Right kidney (tissue), 1 donor: ENCODE results near the gene DGKK.
"Not testable (repeated sequence)": the region's sequence is repeated elsewhere in the genome, so short reads cannot be mapped to it uniquely, and the experiment has no call there.

Source experiments
- DNase-seq: peaks from one replicate; pipeline ENCODE4 v3.0.0-alpha.2; 2016

DGKK gene

GRCh38 chrX:50432829-50433289 lies 37.8 kb downstream of the DGKK start:
- peak; percentile 34 for DNase-seq

DNA sequence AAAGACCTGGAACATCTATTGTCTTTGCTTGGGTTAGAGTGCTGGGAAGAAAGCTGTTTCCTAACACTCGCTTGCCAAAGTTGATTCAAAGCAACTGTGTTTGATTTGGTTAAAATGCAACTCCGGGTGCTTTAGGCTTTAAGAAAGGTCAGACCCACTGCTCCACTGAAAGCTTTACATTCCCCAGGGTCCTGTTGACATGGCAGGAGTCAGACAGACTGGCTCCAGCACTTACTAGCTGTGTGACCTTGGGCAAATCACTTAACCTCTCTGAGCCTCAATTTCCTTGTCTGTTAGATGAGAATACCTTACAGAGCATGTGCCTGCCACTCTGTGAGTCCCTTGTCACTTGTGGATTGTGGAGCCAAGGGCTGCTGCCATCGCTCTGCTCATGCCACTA lies 39.0 kb downstream of the DGKK start:
- DNase-seq: no peak

- DNase-seq: no peak
These were observed 39.6 kb downstream of the DGKK start for GRCh38 chrX:50430917-50431575.

- DNase-seq: no peak
These were observed 42.5 kb downstream of the DGKK start for GRCh38 chrX:50428174-50428573.

DNA sequence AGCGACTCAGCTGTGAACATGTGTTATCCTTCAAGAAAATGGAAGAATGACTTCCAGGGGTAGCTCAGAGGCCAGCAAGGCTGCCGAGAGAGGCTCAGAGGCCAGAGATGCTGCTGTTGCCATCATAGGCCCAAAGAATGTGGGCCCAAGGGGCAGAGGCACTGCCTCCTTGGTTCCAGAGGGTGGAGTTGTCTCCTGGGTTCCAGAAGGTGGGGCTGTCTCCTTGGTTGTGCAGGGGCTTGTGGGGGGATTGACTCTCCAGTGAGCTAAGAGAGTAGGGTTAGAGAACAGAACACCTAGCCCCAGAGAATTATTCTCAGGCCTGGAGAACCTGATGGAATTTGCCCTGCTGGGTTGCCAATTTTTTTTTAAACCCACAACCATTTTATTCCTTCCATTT lies 62.6 kb downstream of the DGKK start:
- no peak for DNase-seq

GRCh38 chrX:50403903-50404302 lies 66.7 kb downstream of the DGKK start:
- no peak for DNase-seq

- no peak for DNase-seq
These were observed 67.7 kb downstream of the DGKK start for GRCh38 chrX:50402886-50403285.

DNA sequence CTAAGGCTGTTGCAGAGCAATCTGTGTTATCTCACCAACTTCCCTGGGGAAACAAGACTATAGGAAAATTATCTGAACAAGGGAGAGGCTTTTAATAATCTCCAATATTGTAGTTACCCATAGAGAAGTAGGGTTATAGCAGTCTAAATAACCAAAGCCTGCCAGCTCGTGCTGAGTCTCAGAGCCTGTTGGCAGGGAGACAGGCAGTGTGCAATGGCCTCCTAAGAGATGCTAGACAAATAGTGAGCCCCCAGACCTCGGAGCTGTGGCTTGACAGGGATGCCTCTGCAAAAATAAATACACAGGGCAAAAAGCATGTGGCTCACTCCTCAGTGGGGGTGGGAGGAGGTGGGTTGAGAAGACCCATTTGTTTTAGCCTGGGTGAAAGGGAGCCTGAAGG lies 76.7 kb downstream of the DGKK start:
- no peak for DNase-seq

DNA sequence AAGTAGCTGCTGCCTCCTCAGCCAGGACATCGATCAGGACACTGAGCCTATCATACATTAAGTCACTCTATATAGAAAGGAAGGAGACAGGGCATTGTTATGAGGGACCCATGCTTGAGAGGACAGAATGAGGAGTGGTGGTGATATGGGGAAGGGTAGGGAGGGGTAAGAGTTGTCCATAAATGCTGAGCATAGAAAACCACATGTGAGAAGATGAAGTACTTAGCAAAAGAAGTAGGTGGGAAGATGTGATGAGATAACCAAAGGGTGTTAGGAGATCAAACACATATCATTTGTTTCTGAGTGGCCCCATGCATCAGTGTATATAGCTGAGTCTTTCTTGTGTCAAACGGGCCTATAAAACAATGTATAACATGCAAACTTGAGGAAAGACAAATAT lies 84.1 kb downstream of the DGKK start:
- no peak for DNase-seq

GRCh38 chrX:50381729-50382415 lies 88.8 kb downstream of the DGKK start:
- DNase-seq: no peak

DNA sequence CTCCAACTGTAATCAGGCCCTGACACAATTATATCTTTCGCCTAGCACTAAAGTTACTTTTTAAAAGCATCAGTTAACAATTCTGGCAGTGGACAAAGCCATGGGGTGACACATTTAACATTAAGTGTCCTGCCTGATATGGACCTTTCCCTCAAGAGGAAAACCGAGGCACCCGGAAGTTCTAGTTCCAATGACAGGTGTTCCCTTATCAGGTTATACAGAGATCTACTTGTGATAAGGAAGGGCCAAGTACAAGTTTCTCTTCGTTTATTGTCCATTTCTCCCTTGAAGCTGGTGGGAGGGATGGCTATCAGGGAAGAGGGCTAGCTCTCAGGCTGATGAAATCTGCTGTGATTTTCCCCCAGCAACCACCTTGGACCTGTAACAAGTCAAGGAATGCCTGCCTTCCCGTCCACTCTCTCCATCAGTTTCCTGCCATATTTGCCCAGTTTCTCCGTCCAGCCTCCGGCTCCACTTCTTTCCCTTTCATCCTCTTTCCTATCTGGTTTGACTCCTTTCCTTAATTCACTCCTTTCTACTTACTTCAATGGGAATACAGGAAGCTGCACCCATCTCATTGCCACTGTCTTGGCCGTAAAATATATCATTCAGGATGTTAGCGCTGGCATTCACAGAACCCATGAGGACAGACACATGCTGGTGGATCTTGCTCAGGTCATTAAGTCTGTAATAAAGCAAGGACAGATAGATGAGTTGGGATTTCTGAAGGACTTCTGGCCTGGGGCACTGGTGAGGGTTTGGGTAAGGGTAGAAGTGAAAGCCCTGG lies 95.0 kb downstream of the DGKK start:
- no peak for DNase-seq

DNA sequence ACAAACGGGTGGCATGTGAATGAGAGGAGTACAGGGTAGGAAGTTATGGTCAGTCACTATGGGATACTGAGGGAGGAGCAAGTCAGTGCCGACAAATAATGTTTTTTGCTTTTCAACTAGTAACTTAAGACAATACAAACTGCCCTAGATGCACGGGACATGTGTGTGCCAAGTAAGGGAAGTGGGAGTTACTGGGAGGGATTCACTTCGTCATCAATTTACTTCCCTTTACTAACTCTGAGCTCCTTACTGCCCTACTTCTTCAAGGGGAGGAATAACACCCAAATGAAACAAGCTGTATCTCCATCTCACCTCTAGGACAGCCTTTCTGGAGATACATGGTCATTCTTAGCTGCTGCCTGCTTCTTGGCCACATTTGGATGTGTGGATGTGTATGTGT lies 97.7 kb downstream of the DGKK start:
- DNase-seq: no peak

GRCh38 chrX:50343917-50344316 lies 126.7 kb downstream of the DGKK start:
- DNase-seq: no peak

- DNase-seq: no peak
These were observed 137.3 kb downstream of the DGKK start for GRCh38 chrX:50333308-50333707.

DNA sequence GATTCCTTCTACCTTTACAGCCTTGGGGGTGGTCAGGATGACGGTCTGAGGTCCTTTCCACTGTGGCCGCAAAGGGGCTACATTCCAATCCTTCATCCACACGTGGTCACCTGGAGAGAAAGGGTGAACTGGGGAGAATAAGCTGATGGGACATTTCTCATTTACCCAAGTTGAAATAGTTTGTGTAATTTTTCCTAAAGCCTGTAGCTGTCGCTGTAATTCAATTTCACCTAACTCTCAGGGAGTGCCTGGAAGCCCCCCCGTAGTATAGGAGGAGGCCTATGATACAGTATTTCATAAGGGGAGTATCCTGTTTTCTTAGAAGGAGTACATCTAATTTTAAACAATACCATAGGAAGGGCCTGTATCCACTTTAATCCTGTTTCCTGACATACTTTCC lies 138.0 kb downstream of the DGKK start:
- not testable (repeated sequence) for DNase-seq

DNA sequence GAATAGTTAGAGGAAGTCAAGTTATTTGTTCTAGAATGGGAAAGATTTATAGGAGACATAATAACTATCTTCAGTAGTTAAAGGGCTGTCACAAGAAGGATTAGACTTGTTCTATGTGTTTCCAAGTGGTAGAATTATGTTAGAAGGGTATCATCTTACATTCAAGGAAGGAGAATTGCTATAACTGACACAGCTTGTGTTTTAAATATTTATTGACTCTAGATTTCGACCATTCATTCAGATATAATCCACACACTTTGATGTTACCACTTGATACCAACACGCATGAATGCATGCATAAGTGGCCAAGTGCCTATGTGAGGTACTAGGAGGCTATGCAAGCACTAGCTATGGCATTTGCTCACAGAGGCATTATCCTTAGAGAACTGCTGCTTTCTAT lies 143.4 kb downstream of the DGKK start:
- DNase-seq: no peak
